Measurements from ENCODE around the gene TADA2B.

Gene TADA2B

DNA sequence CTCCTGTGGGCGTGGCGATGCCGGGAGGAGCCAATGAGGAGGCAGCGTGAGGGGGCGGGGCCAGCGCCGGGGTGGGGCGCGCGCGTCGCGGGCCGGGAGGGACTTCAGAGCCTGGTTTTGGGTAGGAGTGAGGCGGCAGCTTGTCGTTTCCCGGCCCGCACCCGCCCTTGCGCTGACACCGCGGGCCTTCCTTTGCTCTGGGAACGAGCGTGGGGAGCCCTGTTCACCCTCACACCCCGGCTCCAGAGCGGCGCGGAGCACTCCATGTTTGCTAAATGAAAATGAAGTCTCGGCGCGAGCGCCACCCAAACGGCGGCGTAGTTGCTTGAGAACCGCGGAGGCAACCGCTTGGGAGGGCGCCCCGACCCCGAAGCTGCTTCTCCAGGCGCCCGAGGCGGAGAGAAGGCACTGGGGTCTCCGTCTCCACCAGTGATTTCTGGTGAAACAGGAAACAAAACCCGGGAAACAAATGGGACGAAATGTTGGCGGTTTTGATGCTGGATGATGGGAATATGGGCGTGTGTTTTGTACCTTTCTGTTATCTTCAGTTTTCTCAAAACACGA, 25.2 kb downstream of the TADA2B start:
- CTCF ChIA-PET, result interaction anchor here (0.6 kb wide), 1 partner anchor 160 kb away, joined by 3 read pairs; no protein-coding TSS in a partner anchor
- no peak for DNase-seq (ENCODE audit: low spot score)
- POLR2A ChIA-PET (ENCODE audit: low non-redundant PET), result interaction anchor here (0.5 to 1.1 kb wide), 3 partner anchors 26 to 391 kb away, joined by 3 read pairs; no protein-coding TSS in a partner anchor
- peak overlapping the region; percentile 79 for H3K27ac ChIP-seq
- no peak for TF ChIP-seq CTCF (conservative IDR thresholded peaks at IDR 0.05; ENCODE audit: low read depth)

DNA sequence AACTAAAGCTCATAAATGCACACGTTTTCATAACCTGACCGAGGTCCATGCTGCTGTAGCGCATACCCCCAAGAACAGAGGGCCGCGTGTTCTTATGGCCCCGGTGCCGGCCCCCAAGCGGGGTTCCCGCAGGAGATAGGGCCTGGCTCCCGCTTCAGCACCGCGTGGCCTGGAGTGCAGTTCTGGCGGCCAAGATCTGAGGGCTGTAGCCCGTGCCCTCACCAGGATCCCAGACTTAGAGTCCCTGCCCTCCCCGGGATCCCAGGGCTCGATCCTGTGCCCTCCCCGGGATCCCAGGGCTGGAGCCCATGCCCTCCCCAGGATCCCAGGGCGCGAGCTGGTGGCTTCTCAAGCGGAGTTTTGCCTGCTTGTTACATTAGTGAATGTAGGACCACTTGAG, 25.7 kb downstream of the TADA2B start:
- peak overlapping the region; percentile 79 for H3K27ac ChIP-seq
- no peak for TF ChIP-seq CTCF (conservative IDR thresholded peaks at IDR 0.05; ENCODE audit: low read depth)
- DNase-seq (ENCODE audit: low spot score), result no peak
- ChIA-PET CTCF (interaction anchor here (2.4 kb wide), 1 partner anchor 95 kb away, joined by 6 read pairs; no protein-coding TSS in a partner anchor), POLR2A (ENCODE audit: low non-redundant PET) (interaction anchor here (1.1 kb wide), 1 partner anchor 27 kb away, joined by 3 read pairs; no protein-coding TSS in a partner anchor)

DNA sequence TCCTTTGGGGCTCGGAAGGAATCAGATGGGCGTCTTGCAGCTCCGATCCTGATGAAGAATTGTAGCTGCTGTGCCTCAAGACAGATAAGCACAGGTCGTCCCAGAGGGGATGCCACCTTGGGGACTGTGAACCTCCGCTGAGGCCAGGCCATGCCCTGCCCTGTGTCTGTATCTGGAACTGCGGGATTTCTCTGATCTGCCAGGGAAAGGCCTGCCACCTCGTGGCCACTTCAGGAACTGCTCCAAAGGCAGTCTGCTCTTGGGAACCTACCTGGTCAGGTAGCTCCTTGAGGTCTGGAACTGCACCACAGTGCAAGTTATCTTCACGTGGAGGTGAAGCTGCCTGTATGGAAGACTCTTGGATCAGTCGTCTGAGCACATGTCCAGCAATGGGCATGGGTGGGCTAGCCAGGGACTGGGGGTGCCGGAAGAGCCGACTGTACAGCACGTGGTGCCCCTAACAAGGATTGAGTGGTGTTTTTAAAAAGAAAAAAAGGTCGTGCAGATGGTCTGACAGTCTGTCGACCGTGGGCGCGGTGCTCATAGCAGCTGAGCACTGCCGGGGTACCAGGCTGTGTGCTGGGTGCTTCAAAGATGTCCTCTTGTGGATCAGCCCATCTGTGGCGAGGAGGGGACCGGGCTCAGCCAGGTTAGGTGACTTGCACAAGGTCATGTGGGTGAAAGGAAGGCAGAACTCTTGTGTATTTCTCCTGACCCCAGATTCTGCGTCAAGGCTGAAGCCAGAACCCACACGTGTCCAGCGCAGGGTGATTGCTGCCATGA, 27.7 kb downstream of the TADA2B start:
- peak; percentile 50 for DNase-seq (ENCODE audit: low spot score)
- POLR2A ChIA-PET (ENCODE audit: low non-redundant PET), result no interaction called here
- CTCF ChIA-PET, result interaction anchor here (0.5 to 2.4 kb wide), 10 partner anchors 11 to 710 kb away, joined by 3 to 7 read pairs (median 4); partner anchors contain the start of gene TADA2B
- TF ChIP-seq CTCF (conservative IDR thresholded peaks at IDR 0.05; ENCODE audit: low read depth), result peak; percentile 97
- peak overlapping the region; percentile 39; the same call in 1 of the 2 replicates for H3K27ac ChIP-seq

GRCh38 chr4:7073059-7073458, 29.9 kb downstream of the TADA2B start:
- POLR2A ChIA-PET (ENCODE audit: low non-redundant PET), result no interaction called here
- TF ChIP-seq CTCF (conservative IDR thresholded peaks at IDR 0.05; ENCODE audit: low read depth), result no peak
- no peak for DNase-seq (ENCODE audit: low spot score)
- H3K27ac ChIP-seq, result no peak overlapping the region
- CTCF ChIA-PET, result no interaction called here

- peak overlapping the region; percentile 32; the same call in 1 of the 2 replicates for H3K27ac ChIP-seq
- TF ChIP-seq CTCF (conservative IDR thresholded peaks at IDR 0.05; ENCODE audit: low read depth), result no peak
- peak; percentile 63 for DNase-seq (ENCODE audit: low spot score)
- ChIA-PET POLR2A (ENCODE audit: low non-redundant PET) (no interaction called here), CTCF (no interaction called here)
Measured at GRCh38 chr4:7073526-7074390, 30.6 kb downstream of the TADA2B start.

- TF ChIP-seq CTCF (conservative IDR thresholded peaks at IDR 0.05; ENCODE audit: low read depth), result no peak
- ChIA-PET CTCF (interaction anchor here (0.6 kb wide), 1 partner anchor 228 kb away, joined by 4 read pairs; no protein-coding TSS in a partner anchor), POLR2A (ENCODE audit: low non-redundant PET) (no interaction called here)
- H3K27ac ChIP-seq, result peak overlapping the region; percentile 32; the same call in 1 of the 2 replicates
- no peak for DNase-seq (ENCODE audit: low spot score)
Measured at GRCh38 chr4:7074426-7074825, 31.3 kb downstream of the TADA2B start.

All from RWPE1 (cell line).